WTC11 (cell line): ENCODE results near the gene AKNAD1. TPM values are rescaled to one million over a fixed set of nuclear protein-coding genes. Genes with fewer than 3 reads are reported as not detected.

Experiments
- ATAC-seq: fragments of 200-7000 bp; cut with Tn5 transposase; 2 replicates; pipeline ENCODE4 v1.10.0; 2021; ENCODE audit warnings: mild to moderate bottlenecking, moderate library complexity
- CTCF ChIA-PET: fragments of 300-600 bp; sonication (Branson Sonifier 250); formaldehyde crosslinking; loops from one replicate; lab custom pipeline; 2021; ENCODE audit warnings: antibody characterized with exemption; lab: Charles Lee
- POLR2A ChIA-PET: fragments of 350-600 bp; sonication (Branson Sonifier 250); formaldehyde crosslinking; loops from one replicate; lab custom pipeline; 2021; ENCODE audit warnings: antibody characterized with exemption; lab: Charles Lee
- DNase-seq: peaks from one replicate; pipeline ENCODE4 v3.0.0; 2021; ENCODE audit warnings: low spot score
- H3K27ac Mint-ChIP-seq: 2 replicates; pipeline ENCODE4 v1.8.0; 2021; ENCODE audit warnings: mixed read lengths
- H3K27me3 Mint-ChIP-seq: 2 replicates; pipeline ENCODE4 v1.8.0; 2021; ENCODE audit warnings: low read depth, mild to moderate bottlenecking, moderate library complexity, mixed read lengths
- H3K36me3 Mint-ChIP-seq: 2 replicates; pipeline ENCODE4 v1.8.0; 2021; ENCODE audit warnings: mixed read lengths
- H3K4me1 Mint-ChIP-seq: 2 replicates; pipeline ENCODE4 v1.8.0; 2022; ENCODE audit warnings: mixed read lengths
- H3K4me3 Mint-ChIP-seq: 2 replicates; pipeline ENCODE4 v1.8.0; 2021; ENCODE audit warnings: mild to moderate bottlenecking, moderate library complexity, mixed read lengths
- H3K9me3 Mint-ChIP-seq: 2 replicates; pipeline ENCODE4 v1.8.0; 2021; ENCODE audit warnings: mixed read lengths
- CBFB ChIP-seq: sonication (generic); formaldehyde crosslinking; IDR thresholded peaks from 2 replicates; pipeline ENCODE4 v1.8.1; 2022; ENCODE audit warnings: mild to moderate bottlenecking, low read depth, missing genetic modification reagents
- CREB1 ChIP-seq: sonication (generic); formaldehyde crosslinking; IDR thresholded peaks from 2 replicates; pipeline ENCODE4 v1.8.0; 2023; ENCODE audit warnings: mild to moderate bottlenecking, missing genetic modification reagents
- EMX1 ChIP-seq: fragments of 250-450 bp; sonication (Bioruptor Pico); IDR thresholded peaks from 2 replicates; pipeline ENCODE4 v1.8.0; 2021; ENCODE audit warnings: mild to moderate bottlenecking
- FOXP1 ChIP-seq: sonication (generic); formaldehyde crosslinking; IDR thresholded peaks from 2 replicates; pipeline ENCODE4 v1.8.0; 2022; ENCODE audit warnings: missing genetic modification reagents, mild to moderate bottlenecking, moderate library complexity, borderline replicate concordance
- GTF2I ChIP-seq: fragments of 250-450 bp; sonication (Bioruptor Pico); conservative IDR thresholded peaks from 2 replicates; pipeline ENCODE4 v1.4.0; 2021; ENCODE audit warnings: mild to moderate bottlenecking
- NR2C2 ChIP-seq: sonication (generic); formaldehyde crosslinking; IDR thresholded peaks from 2 replicates; pipeline ENCODE4 v1.8.0; 2022; ENCODE audit warnings: mild to moderate bottlenecking, missing genetic modification reagents
- RELA ChIP-seq: sonication (generic); formaldehyde crosslinking; IDR thresholded peaks from 2 replicates; pipeline ENCODE4 v1.8.1; 2022; ENCODE audit warnings: missing genetic modification reagents, mild to moderate bottlenecking, borderline replicate concordance
- TCF7 ChIP-seq: sonication (generic); formaldehyde crosslinking; IDR thresholded peaks from 2 replicates; pipeline ENCODE4 v1.8.0; 2022; ENCODE audit warnings: mild to moderate bottlenecking, low read depth, missing genetic modification reagents, moderate library complexity
- TEAD4 ChIP-seq: sonication (generic); formaldehyde crosslinking; IDR thresholded peaks from 2 replicates; pipeline ENCODE4 v1.8.0; 2022; ENCODE audit warnings: mild to moderate bottlenecking, missing genetic modification reagents
- total RNA-seq: library from RNA; stranded (reverse); gene quantifications from 3 replicates; pipeline ENCODE4 v1.2.3, GENCODE V29; 2021
- TF ChIP-seq, protein P1 (sequence below): fragments of 250-450 bp; sonication (Bioruptor Pico); conservative IDR thresholded peaks from 2 replicates; pipeline ENCODE4 v1.9.0; 2021; ENCODE audit warnings: mild to moderate bottlenecking
- TF ChIP-seq, protein P2 (sequence below): sonication (generic); formaldehyde crosslinking; IDR thresholded peaks from 2 replicates; pipeline ENCODE4 v1.8.0; 2022; ENCODE audit warnings: mild to moderate bottlenecking, missing genetic modification reagents
- TF ChIP-seq, protein P3 (sequence below): sonication (generic); formaldehyde crosslinking; IDR thresholded peaks from 2 replicates; pipeline ENCODE4 v1.8.0; 2022; ENCODE audit warnings: missing genetic modification reagents
- TF ChIP-seq, protein P4 (sequence below): sonication (generic); formaldehyde crosslinking; IDR thresholded peaks from 2 replicates; pipeline ENCODE4 v1.8.1; 2023; ENCODE audit warnings: mild to moderate bottlenecking, missing genetic modification reagents, moderate library complexity
- TF ChIP-seq, protein P5 (sequence below): sonication (generic); formaldehyde crosslinking; IDR thresholded peaks from 2 replicates; pipeline ENCODE4 v1.8.1; 2022; ENCODE audit warnings: missing genetic modification reagents, borderline replicate concordance
- TF ChIP-seq, protein P6 (sequence below): sonication (generic); formaldehyde crosslinking; IDR thresholded peaks from 2 replicates; pipeline ENCODE4 v1.8.1; 2023; ENCODE audit warnings: mild to moderate bottlenecking, missing genetic modification reagents, moderate library complexity
- TF ChIP-seq, protein P7 (sequence below): sonication (generic); formaldehyde crosslinking; IDR thresholded peaks from 2 replicates; pipeline ENCODE4 v1.8.0; 2022; ENCODE audit warnings: mild to moderate bottlenecking, missing genetic modification reagents
- TF ChIP-seq, protein P8 (sequence below): sonication (generic); formaldehyde crosslinking; IDR thresholded peaks from 2 replicates; pipeline ENCODE4 v1.8.1; 2023; ENCODE audit warnings: mild to moderate bottlenecking, missing genetic modification reagents, borderline replicate concordance

AKNAD1 gene
- total RNA-seq, 1 experiment from 2014 or later, result not detected

DNA sequence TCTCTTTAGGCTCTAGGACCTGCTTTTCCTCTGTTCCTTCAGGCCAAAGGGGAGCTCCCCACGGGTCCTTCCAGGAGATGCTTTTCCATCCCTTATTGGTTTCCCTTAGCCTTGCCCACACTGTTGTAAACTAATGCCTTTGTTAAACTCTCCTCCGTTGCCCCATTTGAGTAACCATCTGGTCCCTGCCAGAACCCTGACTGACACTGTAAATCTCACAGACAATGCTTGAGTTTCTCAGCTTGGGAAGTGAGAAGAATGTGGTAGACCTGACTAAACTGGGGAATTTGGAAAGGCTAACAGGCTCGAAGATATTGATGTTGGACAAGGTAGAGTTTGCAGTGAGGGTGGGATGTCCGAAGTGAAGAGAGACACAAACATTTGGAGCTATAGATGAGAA is 11.4 kb downstream of the AKNAD1 start:
- no peaks in the 10 kb centered on the region; the same call in 1 of the 2 replicates for H3K27me3 Mint-ChIP-seq
- no peak for DNase-seq
- POLR2A ChIA-PET, result no interaction called here
- CTCF ChIA-PET, result no interaction called here
- ATAC-seq, result no peak
- no peak overlapping the region for H3K27ac Mint-ChIP-seq
- H3K4me1 Mint-ChIP-seq, result peaks cover 13% of the 10 kb centered on the region
- no peaks in the 10 kb centered on the region for H3K36me3 Mint-ChIP-seq
- no peaks in the 10 kb centered on the region for H3K9me3 Mint-ChIP-seq
- TF ChIP-seq, protein P1, sequence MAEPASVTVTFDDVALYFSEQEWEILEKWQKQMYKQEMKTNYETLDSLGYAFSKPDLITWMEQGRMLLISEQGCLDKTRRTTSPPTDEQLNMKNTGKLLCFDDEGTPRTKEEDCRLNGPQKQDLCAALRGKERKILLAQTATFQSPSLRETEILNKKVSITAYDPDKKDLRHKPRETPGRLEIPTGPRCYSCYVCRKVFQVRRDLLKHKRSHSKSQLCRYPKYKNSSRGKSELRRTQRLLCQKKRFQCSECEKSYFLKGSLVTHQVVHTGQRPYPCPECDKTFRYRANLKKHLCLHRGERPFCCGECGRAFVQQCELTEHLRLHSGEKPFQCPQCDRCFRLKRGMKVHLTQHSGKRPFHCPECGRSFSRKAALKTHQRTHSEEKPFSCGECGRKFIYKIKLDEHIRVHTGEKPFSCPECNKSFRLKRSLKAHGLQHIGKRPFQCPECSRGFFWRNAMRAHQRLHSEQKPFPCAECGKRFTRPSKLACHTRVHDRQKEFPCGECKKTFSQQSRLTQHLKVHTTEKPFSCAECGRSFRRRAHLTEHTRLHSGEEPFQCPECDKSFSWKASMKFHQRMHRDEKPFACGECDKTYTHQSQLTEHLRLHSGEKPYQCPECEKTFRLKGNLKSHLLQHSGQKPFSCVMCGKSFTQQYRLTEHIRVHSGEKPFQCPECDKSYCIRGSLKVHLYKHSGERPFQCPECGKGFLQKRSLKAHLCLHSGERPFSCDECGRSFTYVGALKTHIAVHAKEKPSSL (CRISPR knock-in tag), result no peak
- TF ChIP-seq CBFB (CRISPR knock-in tag) (no peak), FOXP1 (CRISPR knock-in tag) (no peak), NR2C2 (no peak), CREB1 (CRISPR knock-in tag) (no peak), EMX1 (CRISPR knock-in tag) (no peak), TEAD4 (CRISPR knock-in tag) (no peak), RELA (CRISPR knock-in tag) (no peak), TCF7 (CRISPR knock-in tag) (no peak), GTF2I (CRISPR knock-in tag) (no peak)
- TF ChIP-seq, protein P2, sequence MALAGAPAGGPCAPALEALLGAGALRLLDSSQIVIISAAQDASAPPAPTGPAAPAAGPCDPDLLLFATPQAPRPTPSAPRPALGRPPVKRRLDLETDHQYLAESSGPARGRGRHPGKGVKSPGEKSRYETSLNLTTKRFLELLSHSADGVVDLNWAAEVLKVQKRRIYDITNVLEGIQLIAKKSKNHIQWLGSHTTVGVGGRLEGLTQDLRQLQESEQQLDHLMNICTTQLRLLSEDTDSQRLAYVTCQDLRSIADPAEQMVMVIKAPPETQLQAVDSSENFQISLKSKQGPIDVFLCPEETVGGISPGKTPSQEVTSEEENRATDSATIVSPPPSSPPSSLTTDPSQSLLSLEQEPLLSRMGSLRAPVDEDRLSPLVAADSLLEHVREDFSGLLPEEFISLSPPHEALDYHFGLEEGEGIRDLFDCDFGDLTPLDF (CRISPR knock-in tag), result no peak
- TF ChIP-seq, protein P3, sequence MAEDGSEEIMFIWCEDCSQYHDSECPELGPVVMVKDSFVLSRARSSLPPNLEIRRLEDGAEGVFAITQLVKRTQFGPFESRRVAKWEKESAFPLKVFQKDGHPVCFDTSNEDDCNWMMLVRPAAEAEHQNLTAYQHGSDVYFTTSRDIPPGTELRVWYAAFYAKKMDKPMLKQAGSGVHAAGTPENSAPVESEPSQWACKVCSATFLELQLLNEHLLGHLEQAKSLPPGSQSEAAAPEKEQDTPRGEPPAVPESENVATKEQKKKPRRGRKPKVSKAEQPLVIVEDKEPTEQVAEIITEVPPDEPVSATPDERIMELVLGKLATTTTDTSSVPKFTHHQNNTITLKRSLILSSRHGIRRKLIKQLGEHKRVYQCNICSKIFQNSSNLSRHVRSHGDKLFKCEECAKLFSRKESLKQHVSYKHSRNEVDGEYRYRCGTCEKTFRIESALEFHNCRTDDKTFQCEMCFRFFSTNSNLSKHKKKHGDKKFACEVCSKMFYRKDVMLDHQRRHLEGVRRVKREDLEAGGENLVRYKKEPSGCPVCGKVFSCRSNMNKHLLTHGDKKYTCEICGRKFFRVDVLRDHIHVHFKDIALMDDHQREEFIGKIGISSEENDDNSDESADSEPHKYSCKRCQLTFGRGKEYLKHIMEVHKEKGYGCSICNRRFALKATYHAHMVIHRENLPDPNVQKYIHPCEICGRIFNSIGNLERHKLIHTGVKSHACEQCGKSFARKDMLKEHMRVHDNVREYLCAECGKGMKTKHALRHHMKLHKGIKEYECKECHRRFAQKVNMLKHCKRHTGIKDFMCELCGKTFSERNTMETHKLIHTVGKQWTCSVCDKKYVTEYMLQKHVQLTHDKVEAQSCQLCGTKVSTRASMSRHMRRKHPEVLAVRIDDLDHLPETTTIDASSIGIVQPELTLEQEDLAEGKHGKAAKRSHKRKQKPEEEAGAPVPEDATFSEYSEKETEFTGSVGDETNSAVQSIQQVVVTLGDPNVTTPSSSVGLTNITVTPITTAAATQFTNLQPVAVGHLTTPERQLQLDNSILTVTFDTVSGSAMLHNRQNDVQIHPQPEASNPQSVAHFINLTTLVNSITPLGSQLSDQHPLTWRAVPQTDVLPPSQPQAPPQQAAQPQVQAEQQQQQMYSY (CRISPR knock-in tag), result no peak
- TF ChIP-seq, protein P4, sequence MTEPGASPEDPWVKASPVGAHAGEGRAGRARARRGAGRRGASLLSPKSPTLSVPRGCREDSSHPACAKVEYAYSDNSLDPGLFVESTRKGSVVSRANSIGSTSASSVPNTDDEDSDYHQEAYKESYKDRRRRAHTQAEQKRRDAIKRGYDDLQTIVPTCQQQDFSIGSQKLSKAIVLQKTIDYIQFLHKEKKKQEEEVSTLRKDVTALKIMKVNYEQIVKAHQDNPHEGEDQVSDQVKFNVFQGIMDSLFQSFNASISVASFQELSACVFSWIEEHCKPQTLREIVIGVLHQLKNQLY, result no peak
- TF ChIP-seq, protein P5, sequence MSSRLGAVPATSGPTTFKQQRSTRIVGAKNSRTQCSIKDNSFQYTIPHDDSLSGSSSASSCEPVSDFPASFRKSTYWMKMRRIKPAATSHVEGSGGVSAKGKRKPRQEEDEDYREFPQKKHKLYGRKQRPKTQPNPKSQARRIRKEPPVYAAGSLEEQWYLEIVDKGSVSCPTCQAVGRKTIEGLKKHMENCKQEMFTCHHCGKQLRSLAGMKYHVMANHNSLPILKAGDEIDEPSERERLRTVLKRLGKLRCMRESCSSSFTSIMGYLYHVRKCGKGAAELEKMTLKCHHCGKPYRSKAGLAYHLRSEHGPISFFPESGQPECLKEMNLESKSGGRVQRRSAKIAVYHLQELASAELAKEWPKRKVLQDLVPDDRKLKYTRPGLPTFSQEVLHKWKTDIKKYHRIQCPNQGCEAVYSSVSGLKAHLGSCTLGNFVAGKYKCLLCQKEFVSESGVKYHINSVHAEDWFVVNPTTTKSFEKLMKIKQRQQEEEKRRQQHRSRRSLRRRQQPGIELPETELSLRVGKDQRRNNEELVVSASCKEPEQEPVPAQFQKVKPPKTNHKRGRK (CRISPR knock-in tag), result no peak
- TF ChIP-seq, protein P6, sequence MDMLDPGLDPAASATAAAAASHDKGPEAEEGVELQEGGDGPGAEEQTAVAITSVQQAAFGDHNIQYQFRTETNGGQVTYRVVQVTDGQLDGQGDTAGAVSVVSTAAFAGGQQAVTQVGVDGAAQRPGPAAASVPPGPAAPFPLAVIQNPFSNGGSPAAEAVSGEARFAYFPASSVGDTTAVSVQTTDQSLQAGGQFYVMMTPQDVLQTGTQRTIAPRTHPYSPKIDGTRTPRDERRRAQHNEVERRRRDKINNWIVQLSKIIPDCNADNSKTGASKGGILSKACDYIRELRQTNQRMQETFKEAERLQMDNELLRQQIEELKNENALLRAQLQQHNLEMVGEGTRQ, result no peak
- TF ChIP-seq, protein P7, sequence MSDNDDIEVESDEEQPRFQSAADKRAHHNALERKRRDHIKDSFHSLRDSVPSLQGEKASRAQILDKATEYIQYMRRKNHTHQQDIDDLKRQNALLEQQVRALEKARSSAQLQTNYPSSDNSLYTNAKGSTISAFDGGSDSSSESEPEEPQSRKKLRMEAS (CRISPR knock-in tag), result no peak
- TF ChIP-seq, protein P8, sequence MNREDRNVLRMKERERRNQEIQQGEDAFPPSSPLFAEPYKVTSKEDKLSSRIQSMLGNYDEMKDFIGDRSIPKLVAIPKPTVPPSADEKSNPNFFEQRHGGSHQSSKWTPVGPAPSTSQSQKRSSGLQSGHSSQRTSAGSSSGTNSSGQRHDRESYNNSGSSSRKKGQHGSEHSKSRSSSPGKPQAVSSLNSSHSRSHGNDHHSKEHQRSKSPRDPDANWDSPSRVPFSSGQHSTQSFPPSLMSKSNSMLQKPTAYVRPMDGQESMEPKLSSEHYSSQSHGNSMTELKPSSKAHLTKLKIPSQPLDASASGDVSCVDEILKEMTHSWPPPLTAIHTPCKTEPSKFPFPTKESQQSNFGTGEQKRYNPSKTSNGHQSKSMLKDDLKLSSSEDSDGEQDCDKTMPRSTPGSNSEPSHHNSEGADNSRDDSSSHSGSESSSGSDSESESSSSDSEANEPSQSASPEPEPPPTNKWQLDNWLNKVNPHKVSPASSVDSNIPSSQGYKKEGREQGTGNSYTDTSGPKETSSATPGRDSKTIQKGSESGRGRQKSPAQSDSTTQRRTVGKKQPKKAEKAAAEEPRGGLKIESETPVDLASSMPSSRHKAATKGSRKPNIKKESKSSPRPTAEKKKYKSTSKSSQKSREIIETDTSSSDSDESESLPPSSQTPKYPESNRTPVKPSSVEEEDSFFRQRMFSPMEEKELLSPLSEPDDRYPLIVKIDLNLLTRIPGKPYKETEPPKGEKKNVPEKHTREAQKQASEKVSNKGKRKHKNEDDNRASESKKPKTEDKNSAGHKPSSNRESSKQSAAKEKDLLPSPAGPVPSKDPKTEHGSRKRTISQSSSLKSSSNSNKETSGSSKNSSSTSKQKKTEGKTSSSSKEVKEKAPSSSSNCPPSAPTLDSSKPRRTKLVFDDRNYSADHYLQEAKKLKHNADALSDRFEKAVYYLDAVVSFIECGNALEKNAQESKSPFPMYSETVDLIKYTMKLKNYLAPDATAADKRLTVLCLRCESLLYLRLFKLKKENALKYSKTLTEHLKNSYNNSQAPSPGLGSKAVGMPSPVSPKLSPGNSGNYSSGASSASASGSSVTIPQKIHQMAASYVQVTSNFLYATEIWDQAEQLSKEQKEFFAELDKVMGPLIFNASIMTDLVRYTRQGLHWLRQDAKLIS (CRISPR knock-in tag), result no peak
- H3K4me3 Mint-ChIP-seq, result no peak overlapping the region
